HCT116 (cell line): Measurements from ENCODE around the gene AP3B1. TPM values are rescaled to one million over a fixed set of nuclear protein-coding genes. Genes with fewer than 3 reads are reported as not detected.

Source experiments
- ATAC-seq: fragments of 200-7000 bp; cut with Tn5 transposase; 2 replicates; pipeline ENCODE4 v1.9.1; 2020; ENCODE audit warnings: mild to moderate bottlenecking, moderate library complexity
- BruUV-seq: library from RNA; stranded (reverse); fragments of 400-500 nt; replicated peaks from 2 replicates; lab custom pipeline; 2021; lab: Mats Ljungman, UMichigan
- CTCF ChIA-PET: fragments of 300-600 bp; sonication (Branson Sonifier 250); formaldehyde crosslinking; loops from one replicate; lab custom pipeline; 2021; ENCODE audit warnings: antibody characterized with exemption; lab: Charles Lee
- POLR2A ChIA-PET: fragments of 300-600, 350-600 bp; sonication (Branson Sonifier 250); formaldehyde crosslinking; loops from one replicate; lab custom pipeline; 2021; ENCODE audit warnings: antibody characterized with exemption; lab: Charles Lee
- RAD21 ChIA-PET, 2 experiments: fragments of 300-600 bp; sonication (Branson Sonifier 250); formaldehyde crosslinking; loops; one replicate each; lab custom pipeline; 2023; ENCODE audit warnings: low total read pairs in 2 of 2; ENCODE audit not compliant: uncharacterized antibody in 2 of 2, unreplicated experiment in 2 of 2, low non-redundant PET in 1 of 2; lab: Charles Lee
- DNase-seq: peaks from one replicate; pipeline ENCODE4 v3.0.0-alpha.2; 2010; ENCODE audit warnings: low read depth, low spot score
- H2AFZ ChIP-seq: fragments of 200-600 bp; shearing (Covaris generic), sonication (generic); 2 replicates; pipeline ENCODE4 v1.6.1; 2017; ENCODE audit warnings: low read depth, mixed run types, mixed read lengths, antibody characterized with exemption, low read length; ENCODE audit not compliant: poor library complexity, severe bottlenecking
- H3K27ac ChIP-seq: 2 replicates; pipeline ENCODE4 v1.5.1; 2012; ENCODE audit warnings: low read depth, low read length
- H3K27me3 ChIP-seq: fragments of 200-600 bp; sonication (generic); 2 replicates; pipeline ENCODE4 v1.6.1; 2016; ENCODE audit warnings: mixed run types, low read length, mixed read lengths; ENCODE audit not compliant: insufficient read depth
- H3K36me3 ChIP-seq, 2 experiments: fragments of 200-500 bp in 1 of 2; fragments of 200-600 bp in 1 of 2; sonication (Bioruptor generic) in 1 of 2; sonication (generic) in 1 of 2; 2 replicates each; pipeline versions ENCODE4 v1.5.1 to v1.6.1; 2014 to 2016; ENCODE audit warnings: low read length in 2 of 2, inconsistent platforms in 1 of 2, mixed read lengths in 1 of 2, mixed run types in 1 of 2; ENCODE audit not compliant: insufficient read depth in 2 of 2, control insufficient read depth in 1 of 2
- H3K4me1 ChIP-seq, 2 experiments: fragments of 200-600 bp in 1 of 2; sonication (generic) in 1 of 2; 2 replicates each; pipeline versions ENCODE4 v1.5.1 to v1.6.1; 2012 to 2017; ENCODE audit warnings: low read length in 2 of 2, inconsistent platforms in 1 of 2, mild to moderate bottlenecking in 1 of 2, mixed read lengths in 1 of 2, mixed run types in 1 of 2, moderate library complexity in 1 of 2; ENCODE audit not compliant: insufficient read depth in 2 of 2, control insufficient read depth in 1 of 2
- H3K4me2 ChIP-seq: fragments of 200-600 bp; sonication (generic); 2 replicates; pipeline ENCODE4 v1.6.1; 2017; ENCODE audit warnings: mixed run types, low read length, mixed read lengths
- H3K4me3 ChIP-seq, 2 experiments: fragments of 200-600 bp in 1 of 2; sonication (generic) in 1 of 2; replicated peaks in 1 of 2; 2 replicates each; pipeline ENCODE4 v1.5.1; 2011 to 2016; ENCODE audit warnings: low read length in 2 of 2, control low read depth in 1 of 2, low read depth in 1 of 2, mild to moderate bottlenecking in 1 of 2, mixed read lengths in 1 of 2, mixed run types in 1 of 2
- H3K79me2 ChIP-seq: fragments of 200-600 bp; sonication (generic); 2 replicates; pipeline ENCODE4 v1.6.1; 2017; ENCODE audit warnings: mild to moderate bottlenecking, mixed run types, low read length, moderate library complexity, mixed read lengths; ENCODE audit not compliant: insufficient read depth
- H3K9ac ChIP-seq: fragments of 200-600 bp; sonication (generic); 2 replicates; pipeline ENCODE4 v1.6.1; 2016; ENCODE audit warnings: low read length, mixed read lengths
- H3K9me2 ChIP-seq: fragments of 200-600 bp; sonication (generic), shearing (Covaris generic); 2 replicates; pipeline ENCODE4 v1.6.1; 2017; ENCODE audit warnings: mixed run types, mild to moderate bottlenecking, moderate library complexity; ENCODE audit not compliant: insufficient read depth
- H3K9me3 ChIP-seq, 2 experiments: fragments of 200-500 bp in 1 of 2; fragments of 200-600 bp in 1 of 2; sonication (Bioruptor generic) in 1 of 2; sonication (generic) in 1 of 2; 2 replicates each; pipeline ENCODE4 v1.6.1; 2014 to 2017; ENCODE audit warnings: low read length in 2 of 2, mixed read lengths in 2 of 2, inconsistent platforms in 1 of 2, low read depth in 1 of 2, mild to moderate bottlenecking in 1 of 2, mixed run types in 1 of 2, moderate library complexity in 1 of 2; ENCODE audit not compliant: control insufficient read depth in 1 of 2, insufficient read depth in 1 of 2
- H4K20me1 ChIP-seq: fragments of 200-600 bp; sonication (generic), shearing (Covaris generic); 2 replicates; pipeline ENCODE4 v1.6.1; 2017; ENCODE audit warnings: mixed run types, mild to moderate bottlenecking, moderate library complexity; ENCODE audit not compliant: insufficient read depth
- ATF3 ChIP-seq: IDR thresholded peaks from 2 replicates; pipeline ENCODE4 v1.6.1; 2012
- CEBPB ChIP-seq: IDR thresholded peaks from 2 replicates; pipeline ENCODE4 v1.6.1; 2012; ENCODE audit warnings: low read depth
- EGR1 ChIP-seq: IDR thresholded peaks from 2 replicates; pipeline ENCODE4 v1.6.1; 2012; ENCODE audit warnings: low read depth
- EZH2 ChIP-seq: fragments of 200-600 bp; sonication (generic); IDR thresholded peaks from 2 replicates; pipeline ENCODE4 v1.6.1; 2017; ENCODE audit warnings: antibody characterized with exemption, mixed run types
- EZH2phosphoT487 ChIP-seq: fragments of 200-600 bp; IDR thresholded peaks from 2 replicates; pipeline ENCODE4 v1.6.1; 2018; ENCODE audit warnings: antibody characterized with exemption, borderline replicate concordance
- JUND ChIP-seq: IDR thresholded peaks from 2 replicates; pipeline ENCODE4 v1.6.1; 2012
- MAX ChIP-seq: IDR thresholded peaks from 2 replicates; pipeline ENCODE4 v1.6.1; 2012
- POLR2A ChIP-seq: IDR thresholded peaks from 2 replicates; pipeline ENCODE4 v1.7.0; 2011; ENCODE audit warnings: borderline replicate concordance; ENCODE audit not compliant: insufficient read depth, insufficient read length; ENCODE audit errors: extremely low read depth
- POLR2AphosphoS5 ChIP-seq: IDR thresholded peaks from 2 replicates; pipeline ENCODE4 v1.6.1; 2011; ENCODE audit warnings: mild to moderate bottlenecking, low read depth, low read length, moderate library complexity
- RAD21 ChIP-seq: IDR thresholded peaks from 2 replicates; pipeline ENCODE4 v1.6.1; 2012; ENCODE audit warnings: low read depth, mild to moderate bottlenecking
- REST ChIP-seq: IDR thresholded peaks from 2 replicates; pipeline ENCODE4 v1.6.1; 2012; ENCODE audit warnings: low read depth
- SIN3A ChIP-seq: IDR thresholded peaks from 2 replicates; pipeline ENCODE4 v1.6.1; 2012; ENCODE audit warnings: low read depth
- SP1 ChIP-seq: IDR thresholded peaks from 2 replicates; pipeline ENCODE4 v1.6.1; 2012; ENCODE audit warnings: low read depth
- SRF ChIP-seq: IDR thresholded peaks from 2 replicates; pipeline ENCODE4 v1.6.1; 2012; ENCODE audit warnings: low read depth
- TCF7L2 ChIP-seq: IDR thresholded peaks from 2 replicates; pipeline ENCODE4 v1.7.0; 2011; ENCODE audit warnings: borderline replicate concordance, inconsistent platforms; ENCODE audit not compliant: insufficient read depth, insufficient read length; ENCODE audit errors: extremely low read depth
- YY1 ChIP-seq: IDR thresholded peaks from 2 replicates; pipeline ENCODE4 v1.6.1; 2011; ENCODE audit warnings: low read length, low read depth, moderate library complexity, mild to moderate bottlenecking; ENCODE audit not compliant: insufficient replicate concordance; ENCODE audit errors: extremely low read depth
- ZBTB33 ChIP-seq: IDR thresholded peaks from 2 replicates; pipeline ENCODE4 v1.6.1; 2011; ENCODE audit warnings: mild to moderate bottlenecking, low read length, moderate library complexity; ENCODE audit not compliant: insufficient replicate concordance; ENCODE audit errors: extremely low read depth
- ZNF274 ChIP-seq: fragments of 200-500 bp; sonication (Bioruptor generic); IDR thresholded peaks from 2 replicates; pipeline ENCODE4 v1.6.1; 2014; ENCODE audit warnings: mild to moderate bottlenecking, low read depth, low read length, inconsistent platforms
- intact Hi-C: fragments of 100-400 bp; cut with micrococcal nuclease; formaldehyde crosslinking; loops from 2 replicates; pipeline ENCODE4 v1.10.0; 2022
- total RNA-seq: library from RNA; stranded (reverse); gene quantifications from one replicate; pipeline ENCODE4 v1.2.1, GENCODE V29; 2021; ENCODE audit not compliant: unreplicated experiment

Gene AP3B1
- total RNA-seq, 1 experiment from 2014 or later, result 54.5 TPM

- no peak overlapping the region for H3K4me2 ChIP-seq
- H3K9me2 ChIP-seq, result no peaks in the 10 kb centered on the region
- intact Hi-C loops, result no loop called here
- no peak overlapping the region for H3K27ac ChIP-seq
- no peaks in the 10 kb centered on the region for H4K20me1 ChIP-seq
- H3K4me3 ChIP-seq, result no peak overlapping the region
- no peaks in the 10 kb centered on the region for H3K27me3 ChIP-seq
- TF ChIP-seq YY1, result no peak
- TF ChIP-seq RAD21, result no peak
- TF ChIP-seq TCF7L2, result no peak
- TF ChIP-seq SRF, result no peak
- TF ChIP-seq JUND, result no peak
- no peak for TF ChIP-seq SIN3A
- no peak for TF ChIP-seq ZBTB33
- no peak for TF ChIP-seq MAX
- TF ChIP-seq POLR2AphosphoS5, result no peak
- no peak for TF ChIP-seq EZH2
- no peak for TF ChIP-seq EZH2phosphoT487
- TF ChIP-seq SP1, result no peak
- no peak for TF ChIP-seq CEBPB
- no peak for TF ChIP-seq EGR1
- no peak for TF ChIP-seq ZNF274
- TF ChIP-seq REST, result no peak
- no peak for TF ChIP-seq ATF3
- no peak for TF ChIP-seq POLR2A
- ATAC-seq, result no peak
- no peak for DNase-seq
- no peaks in the 10 kb centered on the region for H3K9me3 ChIP-seq
- no peak overlapping the region for H2AFZ ChIP-seq
- ChIA-PET RAD21 (no interaction called here), CTCF (no interaction called here), POLR2A (no interaction called here)
- no peaks in the 10 kb centered on the region for H3K4me1 ChIP-seq
- no peaks in the 10 kb centered on the region for H3K79me2 ChIP-seq
- H3K36me3 ChIP-seq, result no peaks in the 10 kb centered on the region
- no TSS peak for BruUV-seq
- no peak overlapping the region for H3K9ac ChIP-seq
Measured at GRCh38 chr5:78323241-78323640, 28.7 kb upstream of the AP3B1 start.
